Iris pigment epithelial cell (primary cell): Measurements from ENCODE around the gene HFM1.

Experiments
- DNase-seq: peaks from one replicate; pipeline ENCODE4 v3.0.0-alpha.2; 2011; ENCODE audit warnings: low read depth

The HFM1 gene

DNA sequence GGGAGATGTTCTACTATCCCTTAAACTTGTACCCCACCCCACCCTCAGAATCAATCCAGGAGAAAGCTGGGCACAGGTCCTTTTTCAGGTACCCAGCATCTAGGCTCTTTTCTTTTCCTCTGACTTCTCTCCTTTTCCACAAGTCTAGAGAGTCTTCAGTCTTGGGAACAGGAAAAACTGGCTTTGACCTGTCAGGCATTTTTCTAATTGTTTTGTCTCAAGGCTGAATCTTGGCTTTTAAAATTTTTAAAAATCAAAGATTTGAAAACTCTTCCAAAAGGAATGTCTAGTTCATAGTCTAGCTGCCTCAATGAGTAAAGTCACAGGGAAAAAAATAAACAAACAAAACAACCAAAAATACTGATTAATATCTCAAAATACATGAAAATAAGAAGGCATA lies 161.5 kb downstream of the HFM1 start:
- DNase-seq: no peak

DNA sequence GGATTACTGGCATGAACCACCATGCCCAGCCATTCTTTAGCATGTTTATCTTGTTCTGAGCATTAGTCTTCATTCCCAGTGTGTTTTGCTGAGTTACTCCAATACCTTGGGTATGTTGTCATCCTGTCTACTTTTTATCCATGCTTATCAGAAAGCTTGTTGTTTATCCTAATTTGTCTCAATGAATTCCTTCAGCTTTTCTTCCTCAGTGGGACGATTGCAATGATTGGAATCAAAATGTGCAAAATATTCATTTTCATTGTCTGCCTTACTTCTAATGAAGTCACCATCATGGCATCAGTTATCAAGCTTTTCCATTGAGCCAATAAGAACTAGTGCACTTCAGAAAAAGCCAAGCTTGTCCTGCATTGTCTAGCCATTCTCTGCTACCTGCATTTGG lies 170.5 kb downstream of the HFM1 start:
- DNase-seq: no peak

DNA sequence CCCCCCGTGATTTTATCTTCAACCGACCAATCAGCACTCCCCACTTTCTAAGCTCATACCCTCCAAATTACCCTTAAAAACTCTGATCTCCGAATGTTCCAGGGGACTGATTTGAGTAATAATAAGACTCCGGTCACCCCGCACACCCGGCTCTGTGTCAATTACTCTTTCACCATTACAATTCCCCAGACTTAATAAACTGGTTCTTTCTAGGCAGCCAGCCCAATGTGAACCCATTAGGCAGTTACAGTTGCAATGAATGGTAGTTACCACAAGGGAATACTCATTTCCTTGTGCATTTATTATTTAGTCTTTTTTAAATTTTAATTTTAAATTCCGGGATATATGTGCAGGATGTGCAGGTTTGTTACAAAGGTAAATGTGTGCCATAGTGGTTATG lies 177.9 kb downstream of the HFM1 start:
- no peak for DNase-seq

DNA sequence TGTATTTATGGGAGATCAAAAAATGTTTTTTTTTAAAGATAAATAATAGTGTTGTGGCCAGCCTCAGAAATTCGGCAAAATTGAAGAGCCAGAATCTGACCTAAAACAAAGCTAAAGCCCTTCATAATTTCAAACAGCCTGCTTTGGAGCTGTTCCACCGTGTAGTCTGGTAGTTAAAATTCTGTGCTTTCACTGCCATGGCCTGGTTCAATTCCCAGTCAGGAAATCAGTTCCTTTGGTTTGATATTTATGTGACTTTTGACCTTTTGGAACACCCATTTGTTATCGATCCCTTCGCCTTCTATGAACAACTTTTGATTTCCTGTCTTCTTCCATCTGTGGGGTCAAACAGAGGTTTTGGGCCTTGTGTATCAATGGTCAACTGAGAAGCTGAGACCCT lies 179.8 kb downstream of the HFM1 start:
- no peak for DNase-seq

DNA sequence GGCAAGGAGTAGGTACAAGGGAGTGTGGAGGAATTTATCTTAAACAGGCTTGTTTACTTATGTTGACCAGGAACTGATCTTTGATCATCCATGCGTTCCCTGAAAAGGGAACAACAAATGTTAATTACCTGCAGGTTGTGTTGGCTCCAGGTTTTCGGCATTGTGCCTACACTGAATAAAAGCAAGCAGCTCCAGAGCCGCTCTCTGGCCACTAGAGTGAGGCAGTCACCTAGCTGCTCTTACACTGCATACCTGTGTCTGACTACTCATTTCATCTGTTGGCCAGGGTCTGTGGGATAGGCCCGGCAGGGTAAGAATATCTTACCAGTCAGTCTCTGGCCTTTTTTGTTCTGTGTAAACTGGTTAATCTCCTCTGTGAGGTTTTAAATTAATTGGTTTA lies 183.6 kb downstream of the HFM1 start:
- no peak for DNase-seq

DNA sequence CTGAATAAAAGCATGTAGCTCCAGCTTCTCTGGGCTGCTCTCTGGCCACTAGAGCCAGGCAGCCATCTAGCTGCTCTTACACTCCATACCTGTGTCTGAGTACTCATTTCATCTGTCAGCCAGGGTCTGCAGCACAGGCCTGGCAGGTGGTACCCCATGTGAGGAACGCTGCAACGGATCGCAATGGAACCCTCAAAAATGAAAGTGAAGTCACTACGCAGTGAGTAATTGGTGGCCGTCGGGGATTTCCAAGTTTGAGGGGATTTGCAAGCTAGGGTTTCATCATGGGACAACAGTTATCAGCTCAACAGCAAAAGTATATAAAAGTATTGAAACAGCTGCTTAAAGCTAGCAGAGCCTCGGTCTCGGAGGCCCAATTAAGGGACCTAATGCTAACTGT lies 186.7 kb downstream of the HFM1 start:
- DNase-seq: no peak
